Stimulated activated CD8-positive, alpha-beta memory T cell treated with anti-CD3 and anti-CD28 coated beads, Interleukin-4, amount 100 ng/mL, for 24 hours (primary cell): ENCODE data around the gene CCDC3.

ENCODE experiments used
- DNase-seq: peaks from one replicate; pipeline ENCODE4 v3.0.0-alpha.2; 2020; ENCODE audit warnings: low read depth

The CCDC3 gene

DNA sequence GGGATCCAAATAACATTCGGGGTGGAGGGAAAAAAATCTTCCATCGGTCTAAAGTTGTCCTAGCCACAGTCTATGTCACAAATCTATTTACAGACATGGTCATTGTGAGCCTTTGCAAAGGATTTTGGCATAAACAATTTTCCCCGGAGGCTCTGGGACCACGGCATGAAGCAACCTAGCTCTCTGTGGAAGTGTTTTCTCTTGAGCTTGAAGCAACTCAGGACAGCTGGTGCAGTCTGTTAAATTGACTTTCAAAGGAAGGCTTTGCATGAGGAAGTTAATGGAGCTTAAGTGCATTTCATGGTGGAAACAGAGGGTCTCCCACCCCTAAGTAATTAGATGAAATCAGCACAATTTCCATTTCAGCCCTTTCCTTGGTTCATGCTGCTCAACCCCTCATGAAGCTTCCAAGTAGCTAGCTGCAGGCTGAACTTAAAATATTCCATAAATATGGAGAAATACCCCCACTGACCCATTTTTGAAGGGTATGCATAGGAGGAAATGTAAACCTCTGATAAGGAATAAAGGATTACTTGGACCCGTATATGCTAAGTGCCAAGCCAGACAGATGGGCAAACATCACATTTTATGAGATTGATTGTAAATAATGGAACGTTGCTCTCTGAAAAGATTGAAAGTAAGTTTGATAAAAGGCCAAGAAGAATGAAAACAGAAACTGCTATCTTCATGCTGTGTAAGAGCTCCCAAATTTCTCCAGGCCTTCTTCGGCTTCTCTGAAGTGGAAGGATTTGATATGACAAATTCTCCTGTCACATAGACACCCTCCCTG, 39.9 kb downstream of the CCDC3 start:
- DNase-seq, result no peak

DNA sequence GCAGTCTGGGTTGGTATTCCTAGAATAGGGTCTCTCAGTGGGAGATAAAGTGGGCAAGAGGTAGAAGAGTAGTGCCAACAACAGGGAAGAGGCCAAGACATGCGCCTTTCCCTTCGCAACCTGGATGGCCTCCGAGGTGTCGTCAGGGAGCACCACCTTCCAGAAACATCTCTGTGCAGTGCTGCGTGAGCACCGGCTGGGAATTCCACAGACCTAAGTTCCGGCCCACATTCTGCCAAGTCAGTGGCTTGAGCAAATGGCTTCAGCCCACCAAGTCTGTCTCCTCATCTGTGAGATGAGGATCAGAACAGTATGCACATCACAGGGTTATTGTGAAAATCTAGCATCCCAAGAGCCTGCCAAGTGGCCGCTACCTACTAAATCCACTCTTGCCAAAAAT, 40.6 kb downstream of the CCDC3 start:
- DNase-seq, result no peak

DNA sequence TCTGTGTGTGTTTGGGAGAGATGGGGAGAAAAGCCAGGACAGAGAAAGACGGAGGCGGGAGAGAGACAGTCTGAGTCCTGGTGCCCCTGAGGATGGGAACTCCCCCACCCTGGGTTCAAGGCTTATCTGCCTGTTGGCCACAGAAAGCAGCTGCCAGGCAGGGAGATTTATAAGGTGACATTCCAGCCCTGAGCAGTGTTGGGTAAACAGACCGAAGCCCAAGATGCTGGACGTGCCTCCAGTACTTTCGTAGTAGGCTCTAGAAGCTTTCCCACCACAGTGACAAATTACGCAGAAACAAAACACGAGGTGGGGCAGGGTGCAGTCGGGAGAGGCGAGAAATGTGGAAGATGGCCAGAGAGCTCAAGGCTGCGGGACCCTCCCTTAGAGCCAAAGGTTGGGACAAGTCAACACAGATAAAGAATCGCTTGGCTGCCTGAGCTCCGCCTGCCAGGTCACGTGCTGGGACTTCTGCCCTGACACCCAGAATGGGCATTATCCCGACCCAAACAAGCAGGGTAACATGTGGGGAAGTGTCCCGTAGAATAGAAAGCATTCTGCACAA, 41.1 kb downstream of the CCDC3 start:
- no peak for DNase-seq

DNA sequence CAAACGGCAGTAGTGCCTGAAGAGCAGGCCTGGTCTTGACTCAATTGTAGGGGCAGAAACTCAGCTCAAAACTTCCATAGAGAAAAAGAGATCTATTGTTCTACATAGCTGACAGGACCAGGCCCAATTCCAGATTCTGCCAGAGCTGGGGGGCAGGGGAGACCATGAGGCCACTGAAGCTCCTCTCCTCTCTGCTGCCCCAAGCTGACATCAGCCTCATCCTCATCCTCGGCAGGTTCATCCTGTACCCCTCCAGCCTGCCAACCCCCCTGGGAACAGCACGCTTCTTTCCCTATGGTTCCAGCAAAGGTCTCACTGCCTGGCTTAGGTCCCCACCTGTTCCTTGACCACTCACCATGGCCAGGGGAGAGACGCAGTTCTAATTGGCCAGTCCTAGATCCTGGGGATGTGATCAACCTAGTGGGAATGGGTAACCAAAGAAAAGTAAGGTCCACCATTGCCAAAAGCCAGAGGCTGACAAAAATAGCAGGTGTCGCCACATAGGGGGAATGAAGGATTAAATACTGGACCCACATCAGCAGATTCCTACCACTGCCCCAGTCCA, 42.9 kb downstream of the CCDC3 start:
- no peak for DNase-seq

DNA sequence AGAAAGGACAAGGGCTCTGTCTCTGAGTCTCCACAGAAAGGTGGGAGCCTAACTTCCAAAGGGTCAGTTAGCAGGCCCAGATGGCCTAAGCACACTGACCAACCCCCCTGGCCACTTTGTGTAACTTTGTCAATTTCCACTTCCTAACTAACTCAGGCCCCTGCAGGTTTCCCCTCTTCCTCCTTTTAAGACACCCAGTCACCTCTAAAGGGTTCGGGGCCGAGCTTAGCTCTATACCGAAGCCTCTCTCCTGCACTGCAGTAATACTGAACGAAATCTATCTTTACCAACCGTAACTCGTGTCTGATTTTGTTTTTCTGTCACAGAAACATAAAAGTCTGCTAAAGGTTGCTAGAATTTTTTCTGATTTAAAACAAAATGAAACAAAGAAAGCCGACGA, 44.4 kb downstream of the CCDC3 start:
- DNase-seq, result no peak

DNA sequence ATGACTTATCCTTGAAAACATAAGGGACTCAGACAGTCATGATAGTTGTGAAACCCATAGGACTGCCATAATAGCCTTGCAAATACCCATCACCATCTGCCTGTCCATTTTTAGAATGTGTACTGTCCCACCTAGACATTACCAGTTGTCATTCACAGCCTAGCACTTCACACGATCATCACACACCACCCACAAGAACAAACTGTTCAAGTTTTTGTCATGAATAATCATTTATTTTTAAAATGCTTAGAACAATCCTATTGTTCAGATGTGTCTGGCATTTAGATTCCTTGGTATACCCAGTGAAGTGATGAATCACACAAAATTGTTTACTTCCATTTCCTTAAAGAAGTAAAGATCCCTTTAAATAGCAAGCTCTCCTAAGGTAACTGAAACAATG, 46.6 kb downstream of the CCDC3 start:
- DNase-seq, result no peak

DNA sequence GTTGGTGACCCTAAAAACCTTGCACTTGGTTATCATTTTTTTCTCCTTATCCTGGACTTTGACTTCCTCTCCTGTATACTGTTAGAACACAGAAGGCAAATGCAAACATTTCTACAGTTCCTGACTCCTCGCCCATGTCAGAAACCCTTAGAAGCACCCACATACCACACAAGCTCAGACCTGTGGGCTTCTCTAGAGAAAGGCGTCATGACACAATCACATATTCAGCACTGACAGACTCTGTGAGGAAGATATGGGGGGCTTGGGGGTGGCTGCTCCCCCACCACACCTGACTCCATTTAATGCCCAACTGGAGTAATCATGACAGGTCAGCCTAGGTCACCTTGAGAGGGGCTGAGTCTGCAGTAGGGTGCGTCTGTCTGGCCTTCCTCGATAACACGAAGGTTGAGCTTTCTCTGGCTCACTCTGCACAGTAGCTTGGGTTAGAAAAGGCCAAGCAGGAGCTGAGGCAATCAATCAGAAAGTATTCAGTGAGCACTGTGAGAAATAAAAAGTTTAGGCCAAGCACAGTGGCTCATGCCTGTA, 50.9 kb downstream of the CCDC3 start:
- no peak for DNase-seq

DNA sequence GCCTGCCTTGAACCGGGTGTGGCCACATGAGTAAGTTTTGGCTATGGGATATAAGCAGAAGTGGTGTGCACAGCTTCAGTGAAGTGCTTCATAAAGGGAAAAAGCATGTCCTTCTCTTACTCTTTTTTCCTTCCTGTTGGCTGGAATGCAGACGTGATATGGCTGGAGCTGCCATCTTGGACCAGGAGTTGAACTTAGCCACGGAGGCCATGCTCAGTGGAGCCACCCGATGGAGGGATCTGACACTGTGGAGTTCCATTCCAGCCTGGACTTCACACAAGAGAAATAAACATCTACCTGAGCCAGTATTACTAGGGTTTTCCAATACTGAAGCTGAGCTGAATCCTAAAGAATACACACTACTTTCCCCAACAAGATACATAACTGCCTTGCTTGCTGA, 52.3 kb downstream of the CCDC3 start:
- no peak for DNase-seq

DNA sequence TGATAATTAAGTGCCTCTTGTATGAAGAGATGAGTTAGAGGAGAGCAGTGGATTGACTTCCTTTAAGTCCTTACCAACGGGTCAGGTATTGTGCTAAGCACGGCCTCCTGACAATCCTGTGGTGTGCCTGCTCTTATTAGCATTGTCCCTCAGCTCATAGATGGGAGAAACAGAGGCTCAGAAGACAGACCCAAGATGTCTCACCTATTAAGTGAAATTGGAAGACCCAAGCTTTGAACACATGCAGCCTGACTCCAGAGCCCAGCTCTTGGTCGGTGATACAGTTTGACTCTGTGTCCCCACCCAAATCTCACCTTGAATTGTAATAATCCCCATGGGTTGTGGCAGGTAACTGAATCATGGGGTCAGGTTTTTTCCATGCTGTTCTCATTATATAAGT, 53.8 kb downstream of the CCDC3 start:
- DNase-seq, result no peak

DNA sequence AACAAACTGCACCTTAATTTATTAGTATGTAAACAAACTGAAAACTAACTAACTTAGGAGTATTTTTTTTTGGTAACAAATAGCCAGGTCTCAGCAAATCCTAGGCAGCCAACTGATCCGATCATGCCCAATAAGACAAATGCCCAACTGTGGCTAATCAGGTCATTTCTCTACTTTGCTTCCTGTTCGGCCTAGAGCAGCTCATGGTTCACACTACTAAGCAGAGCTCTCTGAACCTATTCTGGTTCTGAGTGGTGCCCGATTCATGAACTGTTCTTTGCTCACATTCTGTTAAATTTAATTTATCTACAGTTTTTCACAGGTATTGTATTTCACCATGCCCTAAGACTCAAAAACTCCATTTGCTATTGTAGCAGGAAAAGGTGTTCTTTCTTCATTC, 55.1 kb downstream of the CCDC3 start:
- no peak for DNase-seq

DNA sequence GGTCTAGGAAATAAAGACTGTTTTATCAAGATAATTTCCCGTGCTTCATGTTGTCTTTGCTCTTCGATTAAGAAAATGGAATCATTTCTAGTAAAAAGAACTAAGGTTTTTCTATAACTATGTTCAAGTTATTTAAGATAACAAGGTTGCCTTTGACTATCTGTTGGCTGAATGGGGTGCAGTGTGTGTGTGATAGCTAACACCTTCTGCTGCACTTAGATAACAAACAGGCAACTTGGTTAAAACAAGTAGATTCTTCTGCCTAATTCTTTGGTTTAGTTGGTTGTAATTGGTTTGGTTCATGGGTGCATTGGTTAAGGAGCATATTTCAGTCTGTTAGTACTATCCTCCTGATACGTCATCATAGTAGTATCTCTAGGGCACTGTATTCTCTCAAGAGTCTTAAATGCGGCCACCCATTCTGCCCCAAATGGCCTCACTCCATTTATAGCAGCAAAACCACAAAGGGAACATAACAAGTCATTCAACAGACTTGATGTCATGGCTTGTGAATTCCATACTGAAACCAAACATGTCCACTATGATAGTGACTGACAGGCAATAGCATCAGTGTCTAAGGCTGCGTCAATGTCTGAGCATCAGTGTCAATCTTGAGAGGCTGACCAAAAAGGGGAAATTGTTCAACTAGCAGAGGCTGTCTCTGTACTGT, 55.7 kb downstream of the CCDC3 start:
- no peak for DNase-seq

DNA sequence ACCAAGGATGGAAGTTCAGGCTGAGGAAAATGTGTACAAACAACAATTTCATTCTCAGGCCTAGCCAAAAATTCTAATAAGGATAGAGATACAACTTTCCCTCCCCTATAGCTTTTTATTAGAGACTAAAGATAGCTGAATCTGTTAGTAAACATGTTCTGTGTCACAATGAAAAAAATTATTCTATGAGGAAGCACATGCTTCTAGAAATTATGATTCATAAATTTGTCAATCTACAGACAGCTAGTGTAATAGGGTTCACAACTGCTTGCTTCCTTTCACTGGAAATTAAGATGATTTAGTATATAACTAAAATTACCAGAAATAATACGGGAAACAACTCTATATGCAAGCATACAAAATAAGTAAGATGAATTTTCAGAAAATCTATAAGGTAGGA, 56.6 kb downstream of the CCDC3 start:
- DNase-seq, result no peak

DNA sequence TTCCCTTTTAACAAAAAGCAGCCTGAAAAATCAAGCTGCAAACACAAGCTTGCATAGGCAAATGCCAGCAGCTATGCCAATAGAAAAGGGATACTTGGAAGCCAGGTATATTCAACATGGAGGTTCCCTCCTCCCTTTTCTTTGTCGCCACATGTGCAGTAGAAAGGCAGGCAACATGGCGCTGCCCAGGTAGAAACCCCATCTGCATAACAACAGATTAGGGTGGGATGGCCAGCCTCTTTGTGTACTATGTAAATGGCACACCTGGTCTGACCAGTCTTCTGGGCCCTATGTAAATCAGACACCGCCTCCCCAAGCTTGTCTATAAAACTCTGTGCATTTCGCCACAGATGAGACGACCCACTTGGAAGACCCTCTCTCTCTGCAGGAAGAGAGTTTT, 58.1 kb downstream of the CCDC3 start:
- no peak for DNase-seq

DNA sequence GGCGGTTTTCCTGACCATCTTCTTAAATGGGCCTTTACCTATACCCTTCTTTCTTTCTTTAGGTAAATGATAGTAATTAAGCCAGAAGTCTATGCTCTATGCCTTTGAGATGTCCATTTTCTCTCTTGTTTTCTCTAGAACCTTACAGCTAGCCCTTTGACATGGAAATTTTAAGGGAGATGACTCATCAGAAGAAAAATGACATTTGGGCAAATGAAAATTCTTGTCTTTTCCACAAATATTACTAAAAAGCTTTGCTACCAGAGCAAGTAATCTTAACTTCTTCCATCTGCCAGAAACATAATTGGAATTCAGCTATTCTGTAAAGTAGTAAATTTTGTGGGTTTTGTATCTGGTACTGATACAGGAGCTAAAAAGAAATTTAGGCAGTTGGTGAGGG, 59.5 kb downstream of the CCDC3 start:
- no peak for DNase-seq

DNA sequence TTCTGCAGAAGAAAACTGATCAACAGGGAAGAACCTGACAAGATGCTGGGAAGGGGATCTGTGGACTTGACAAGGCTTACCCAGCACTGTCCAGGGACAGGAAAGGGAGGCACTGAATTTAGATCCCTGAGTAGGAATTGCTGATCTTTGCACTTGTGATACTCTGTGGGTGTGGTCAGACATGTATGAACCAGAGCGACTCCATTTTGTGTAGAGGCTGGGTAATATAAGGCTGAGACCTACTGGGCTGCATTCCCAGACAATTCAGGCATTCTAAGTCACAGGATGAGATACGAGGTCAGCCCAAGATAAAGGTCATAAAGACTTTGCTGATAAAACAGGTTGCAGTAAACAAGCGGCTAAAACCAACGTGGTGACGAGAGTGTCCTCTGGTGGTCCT, 60.7 kb downstream of the CCDC3 start:
- DNase-seq, result no peak

DNA sequence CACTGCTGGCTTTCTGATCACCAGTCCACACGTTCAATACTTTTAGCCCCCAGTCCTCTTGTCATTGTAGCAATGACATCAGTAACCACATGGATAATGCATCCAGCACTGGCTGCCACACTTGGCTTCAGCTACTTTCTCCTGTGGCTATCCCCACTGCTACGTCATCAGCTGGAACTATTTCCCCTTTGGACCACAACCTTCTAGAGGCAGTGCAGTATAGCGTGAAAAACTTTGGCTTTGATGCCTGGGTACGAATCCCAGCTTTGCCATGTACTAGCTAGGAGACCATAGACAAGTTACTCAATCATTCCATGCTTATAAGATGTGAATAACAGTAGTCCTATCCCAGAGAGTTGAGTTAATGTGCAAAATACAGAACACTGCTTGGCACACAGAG, 63.2 kb downstream of the CCDC3 start:
- no peak for DNase-seq

DNA sequence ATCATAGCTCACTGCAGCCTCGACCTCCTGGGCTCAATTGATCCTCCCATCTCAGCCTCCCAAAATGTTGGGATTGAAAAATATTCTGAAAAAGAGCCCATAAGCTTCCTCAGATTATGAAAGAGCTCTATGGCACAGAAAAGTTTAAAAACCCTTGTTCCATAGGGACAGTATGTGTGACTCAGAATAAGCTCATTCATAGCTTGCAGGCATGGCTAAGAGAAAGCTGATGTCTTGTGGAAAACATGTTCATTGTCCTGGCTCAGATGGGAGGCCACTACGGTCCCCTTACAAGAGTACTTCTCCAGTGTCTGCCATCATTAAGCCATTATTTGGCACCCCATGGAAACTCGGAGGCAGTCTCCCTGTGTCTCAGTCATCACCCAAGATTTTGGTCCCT, 64.0 kb downstream of the CCDC3 start:
- DNase-seq, result no peak

DNA sequence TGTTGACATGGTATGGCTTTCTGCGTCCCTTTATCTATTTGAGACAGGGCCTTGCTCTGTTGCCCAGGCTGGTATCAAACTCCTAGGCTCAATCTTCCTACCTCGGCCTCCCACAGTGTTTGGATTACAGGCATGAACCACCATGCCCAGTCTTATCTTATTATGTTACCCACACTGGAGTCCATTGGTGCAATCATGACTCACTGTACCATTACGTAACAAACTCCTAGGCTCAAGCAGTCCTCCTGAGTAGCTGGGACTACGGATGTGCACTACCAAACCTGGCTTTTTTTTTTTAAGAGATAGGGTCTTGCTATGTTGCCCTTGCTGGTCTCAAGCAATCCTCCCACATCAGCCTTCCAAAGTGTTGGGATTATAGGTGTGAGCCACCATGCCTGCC, 66.7 kb downstream of the CCDC3 start:
- DNase-seq, result no peak

DNA sequence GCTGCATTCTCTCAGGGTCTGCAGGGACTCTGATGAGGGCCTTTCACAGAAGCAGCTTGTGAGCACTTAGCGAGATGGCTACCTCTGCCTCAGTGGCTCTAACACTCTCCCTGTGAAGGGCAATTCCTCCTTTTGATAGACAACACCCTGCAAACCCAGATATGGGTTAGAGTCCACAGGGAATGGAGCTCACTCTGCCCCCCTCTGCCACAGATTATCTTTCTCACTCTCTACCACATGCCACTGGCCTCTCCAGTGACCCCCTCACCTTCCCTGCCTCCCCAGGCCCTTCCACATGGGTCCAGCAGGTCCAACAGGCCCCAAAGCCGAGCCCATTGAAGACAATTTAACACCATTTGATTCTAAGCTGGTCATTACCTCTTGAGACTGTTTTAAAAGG, 72.1 kb downstream of the CCDC3 start:
- DNase-seq, result no peak

DNA sequence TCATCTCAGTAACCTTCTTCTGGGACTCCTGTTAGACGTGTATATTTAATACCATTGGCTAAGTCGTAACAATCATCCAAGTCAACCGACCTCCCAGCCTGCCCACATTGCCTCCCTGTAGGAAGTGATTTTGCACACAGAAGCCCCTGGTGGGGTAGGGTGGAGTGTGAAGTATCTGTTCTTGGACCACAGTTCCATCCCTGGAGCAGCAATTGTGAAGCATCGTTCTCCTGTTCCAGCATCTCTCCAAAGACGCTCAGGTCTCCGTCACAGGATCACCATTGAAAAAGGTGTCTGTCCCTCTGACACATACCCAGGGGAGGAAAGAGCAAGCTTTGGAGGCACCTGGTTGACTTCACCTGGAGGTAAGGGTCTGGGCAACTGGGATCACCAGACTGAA, 72.9 kb downstream of the CCDC3 start:
- DNase-seq, result no peak

DNA sequence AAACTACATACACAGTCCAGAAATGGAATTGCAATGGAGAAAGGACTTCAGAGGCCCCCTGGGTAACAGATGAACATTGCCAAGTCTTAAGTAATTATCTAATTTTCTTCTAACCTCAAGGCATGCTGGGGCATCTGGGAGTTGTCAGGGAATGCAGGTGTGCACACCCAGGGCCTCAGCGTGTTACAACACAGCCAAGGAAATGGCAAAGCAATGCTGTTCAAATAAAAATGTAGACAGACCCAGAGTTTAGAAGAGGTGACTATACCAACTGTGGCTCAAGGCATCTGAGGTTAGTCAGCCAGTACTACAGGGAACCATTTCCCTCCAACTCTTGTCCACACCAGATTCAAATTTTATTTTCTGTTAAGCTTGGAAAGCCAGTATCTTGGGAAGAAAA, 73.6 kb downstream of the CCDC3 start:
- DNase-seq, result no peak

DNA sequence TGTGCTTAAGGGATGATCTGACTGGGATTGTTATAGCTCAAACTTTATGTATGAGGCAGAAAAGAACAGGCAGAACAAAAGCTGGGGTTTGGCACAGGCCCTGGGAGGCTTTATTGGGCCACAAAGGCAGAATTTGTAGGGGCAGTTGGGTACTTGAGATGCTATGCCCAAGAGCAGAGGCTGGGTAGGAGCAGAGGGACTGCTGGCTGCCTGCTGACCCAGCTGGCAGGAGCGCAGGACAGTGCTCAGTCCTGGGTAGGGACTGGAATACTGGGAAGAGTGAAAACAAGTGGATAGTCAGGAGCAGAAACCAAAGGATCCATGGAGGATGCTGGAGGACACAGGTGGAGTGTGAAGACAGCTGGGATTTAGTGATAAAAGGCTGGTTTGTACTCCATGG, 75.7 kb downstream of the CCDC3 start:
- no peak for DNase-seq

DNA sequence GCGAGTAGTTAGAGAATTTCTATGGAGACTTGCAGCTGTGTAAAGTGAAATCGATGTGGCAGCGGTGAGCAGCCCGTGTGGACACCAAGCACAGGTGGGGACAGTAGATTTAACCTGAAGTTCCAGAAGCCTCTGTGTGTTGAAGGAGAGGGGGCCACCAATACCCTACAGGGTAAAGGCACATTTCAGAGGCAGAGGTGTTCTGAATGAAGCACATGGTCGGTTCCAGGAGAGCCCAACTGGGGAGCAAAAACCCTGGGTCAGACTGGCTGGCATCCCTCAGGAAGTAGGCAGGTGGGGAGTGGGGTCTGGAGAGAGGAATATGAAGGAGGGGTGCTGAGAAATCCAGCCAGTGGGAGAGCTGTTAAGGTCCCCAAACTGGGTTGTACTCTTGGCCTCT, 76.6 kb downstream of the CCDC3 start:
- no peak for DNase-seq
